Caco-2 (cell line): ENCODE results near the gene P3H4. TPM values are rescaled to one million over a fixed set of nuclear protein-coding genes. Genes with fewer than 3 reads are reported as not detected.

Experiments used
- BruUV-seq: library from RNA; stranded (reverse); fragments of 400-500 nt; replicated peaks from 2 replicates; lab custom pipeline; 2021; lab: Mats Ljungman, UMichigan
- CTCF ChIA-PET: fragments of 300-600 bp; sonication (Branson Sonifier 250); formaldehyde crosslinking; loops from one replicate; lab custom pipeline; 2022; ENCODE audit warnings: antibody characterized with exemption; lab: Charles Lee
- POLR2A ChIA-PET: fragments of 300-600 bp; sonication (Branson Sonifier 250); formaldehyde crosslinking; loops from one replicate; lab custom pipeline; 2022; ENCODE audit warnings: antibody characterized with exemption; lab: Charles Lee
- DNase-seq, 2 experiments: peaks; one replicate each; pipeline versions ENCODE4 v3.0.0 to v3.0.0-alpha.2; 2020 to 2022
- H3K27me3 ChIP-seq: replicated peaks from 2 replicates; pipeline ENCODE4 v1.6.0; 2011; ENCODE audit warnings: low read length; ENCODE audit not compliant: control insufficient read depth, insufficient read depth
- H3K36me3 ChIP-seq: 2 replicates; pipeline ENCODE4 v1.5.1; 2011; ENCODE audit warnings: low read length; ENCODE audit not compliant: control insufficient read depth, insufficient read depth
- H3K4me1 ChIP-seq: fragments of 250-450 bp; sonication (Bioruptor Pico); 2 replicates; pipeline ENCODE4 v1.5.1; 2020; ENCODE audit warnings: mild to moderate bottlenecking
- H3K4me3 ChIP-seq: 2 replicates; pipeline ENCODE4 v1.5.1; 2011; ENCODE audit warnings: low read depth, mild to moderate bottlenecking, control low read depth, low read length
- H3K9me3 ChIP-seq: fragments of 250-450 bp; sonication (Bioruptor Pico); 2 replicates; pipeline ENCODE4 v1.5.1; 2020; ENCODE audit warnings: mild to moderate bottlenecking, moderate library complexity
- H3K27ac Mint-ChIP-seq: one replicate; pipeline ENCODE4 v1.8.0; 2022; ENCODE audit warnings: mixed read lengths; ENCODE audit not compliant: unreplicated experiment
- H3K27me3 Mint-ChIP-seq: one replicate; pipeline ENCODE4 v1.8.0; 2022; ENCODE audit warnings: mixed read lengths; ENCODE audit not compliant: insufficient read depth, unreplicated experiment
- H3K36me3 Mint-ChIP-seq: one replicate; pipeline ENCODE4 v1.8.0; 2022; ENCODE audit warnings: mild to moderate bottlenecking, mixed read lengths; ENCODE audit not compliant: insufficient read depth, unreplicated experiment
- H3K4me1 Mint-ChIP-seq: one replicate; pipeline ENCODE4 v1.8.0; 2022; ENCODE audit warnings: low read depth, mixed read lengths; ENCODE audit not compliant: unreplicated experiment
- H3K4me3 Mint-ChIP-seq: one replicate; pipeline ENCODE4 v1.8.0; 2022; ENCODE audit warnings: mild to moderate bottlenecking, moderate library complexity, mixed read lengths; ENCODE audit not compliant: unreplicated experiment
- H3K9me3 Mint-ChIP-seq: one replicate; pipeline ENCODE4 v1.8.0; 2022; ENCODE audit warnings: mixed read lengths; ENCODE audit not compliant: unreplicated experiment
- CTCF ChIP-seq, 2 experiments: fragments of 200-600 bp in 1 of 2; IDR thresholded peaks; 1 replicate in 1 of 2; 2 replicates in 1 of 2; pipeline versions ENCODE4 v1.5.1 to v1.8.0; 2011 to 2022; ENCODE audit warnings: antibody characterized with exemption in 1 of 2, control low read depth in 1 of 2, inconsistent platforms in 1 of 2, low read depth in 1 of 2, low read length in 1 of 2, mild to moderate bottlenecking in 1 of 2, moderate library complexity in 1 of 2; ENCODE audit not compliant: insufficient read depth in 1 of 2, severe bottlenecking in 1 of 2, unreplicated experiment in 1 of 2
- intact Hi-C: fragments of 100-400 bp; cut with micrococcal nuclease; formaldehyde crosslinking; loops from one replicate; pipeline ENCODE4 v1.10.0; 2022; ENCODE audit not compliant: unreplicated experiment
- total RNA-seq: library from RNA; stranded (reverse); gene quantifications from 2 replicates; pipeline ENCODE4 v1.2.3, GENCODE V29; 2022

The P3H4 gene
- total RNA-seq, 1 experiment from 2014 or later, result 39.2 TPM

GRCh38 chr17:41803049-41804020 lies 8.4 kb downstream of the P3H4 start:
- Mint-ChIP-seq H3K4me1 (peaks cover 27% of the 10 kb centered on the region), H3K9me3 (no peaks in the 10 kb centered on the region), H3K27me3 (no peaks in the 10 kb centered on the region), H3K36me3 (peaks cover 62% of the 10 kb centered on the region), H3K27ac (no peak overlapping the region), H3K4me3 (no peak overlapping the region)
- H3K9me3 ChIP-seq, result no peaks in the 10 kb centered on the region
- TF ChIP-seq CTCF (IDR thresholded peaks at IDR 0.05; ENCODE audit: insufficient read depth in 1 of 2, low read depth in 1 of 2, low read length in 1 of 2, severe bottlenecking in 1 of 2, unreplicated experiment in 1 of 2), result no peak
- H3K4me1 ChIP-seq, result peaks cover 28% of the 10 kb centered on the region
- no peak for DNase-seq
- no peaks in the 10 kb centered on the region for H3K27me3 ChIP-seq
- H3K4me3 ChIP-seq, result no peak overlapping the region
- intact Hi-C loops, result no loop called here
- CTCF ChIA-PET, result interaction anchor here (0.6 to 5.4 kb wide), 3 partner anchors 18 to 224 kb away, joined by 3 to 169 read pairs (median 6); partner anchors contain the start of gene JUP
- POLR2A ChIA-PET, result no interaction called here
- H3K36me3 ChIP-seq, result peaks cover 2% of the 10 kb centered on the region; the same call in 1 of the 2 replicates
- BruUV-seq, result no TSS peak

GRCh38 chr17:41801374-41802271 lies 10.1 kb downstream of the P3H4 start:
- H3K36me3 Mint-ChIP-seq, result peaks cover 57% of the 10 kb centered on the region
- intact Hi-C loops, result loop anchor here (1.0 kb wide), 4 partner anchors 8 to 63 kb away; partner anchors contain the start of gene JUP
- peak overlapping the region; percentile 99 for H3K27ac Mint-ChIP-seq
- TF ChIP-seq CTCF (IDR thresholded peaks at IDR 0.05; ENCODE audit: insufficient read depth in 1 of 2, low read depth in 1 of 2, low read length in 1 of 2, severe bottlenecking in 1 of 2, unreplicated experiment in 1 of 2), result peak; percentile 97
- ChIA-PET POLR2A (interaction anchor here (1.0 to 4.2 kb wide), 8 partner anchors 9 to 113 kb away, joined by 3 to 243 read pairs (median 6); partner anchors contain the start of gene JUP), CTCF (interaction anchor here (0.6 to 5.4 kb wide), 17 partner anchors 9 to 1661 kb away, joined by 3 to 169 read pairs (median 5); partner anchors contain the start of genes EIF1, FKBP10, JUP and P3H4)
- TSS peak; percentile 91 for BruUV-seq
- H3K4me3 Mint-ChIP-seq, result peak overlapping the region; percentile 83
- Histone ChIP-seq H3K9me3 (no peaks in the 10 kb centered on the region), H3K36me3 (0 out of 2 replicates have a peak, but pooled peaks cover 2% of the 10 kb centered on the region), H3K4me3 (peak overlapping the region; percentile 26), H3K27me3 (no peaks in the 10 kb centered on the region), H3K4me1 (peaks cover 31% of the 10 kb centered on the region)
- no peaks in the 10 kb centered on the region for H3K9me3 Mint-ChIP-seq
- no peaks in the 10 kb centered on the region for H3K27me3 Mint-ChIP-seq
- peaks cover 38% of the 10 kb centered on the region for H3K4me1 Mint-ChIP-seq
- peak; percentile 91 to 94 for DNase-seq
